Fibroblast of skin of left biceps (primary cell): Measurements from ENCODE around the gene JAG2.

Source experiments
- DNase-seq, 2 experiments: peaks; one replicate each; pipeline ENCODE4 v3.0.0-alpha.2; 2013; ENCODE audit warnings: low read depth in 2 of 2

Gene JAG2

GRCh38 chr14:105168496-105168978 lies at the start of gene JAG2:
Gene JAG2 (minus strand): TSS chr14:105168776. CDS start chr14:105168420, 356 bp downstream.
- DNase-seq, result no peak

- DNase-seq, result no peak
These were observed 49.2 kb upstream of the JAG2 start for GRCh38 chr14:105217774-105218173.

DNA sequence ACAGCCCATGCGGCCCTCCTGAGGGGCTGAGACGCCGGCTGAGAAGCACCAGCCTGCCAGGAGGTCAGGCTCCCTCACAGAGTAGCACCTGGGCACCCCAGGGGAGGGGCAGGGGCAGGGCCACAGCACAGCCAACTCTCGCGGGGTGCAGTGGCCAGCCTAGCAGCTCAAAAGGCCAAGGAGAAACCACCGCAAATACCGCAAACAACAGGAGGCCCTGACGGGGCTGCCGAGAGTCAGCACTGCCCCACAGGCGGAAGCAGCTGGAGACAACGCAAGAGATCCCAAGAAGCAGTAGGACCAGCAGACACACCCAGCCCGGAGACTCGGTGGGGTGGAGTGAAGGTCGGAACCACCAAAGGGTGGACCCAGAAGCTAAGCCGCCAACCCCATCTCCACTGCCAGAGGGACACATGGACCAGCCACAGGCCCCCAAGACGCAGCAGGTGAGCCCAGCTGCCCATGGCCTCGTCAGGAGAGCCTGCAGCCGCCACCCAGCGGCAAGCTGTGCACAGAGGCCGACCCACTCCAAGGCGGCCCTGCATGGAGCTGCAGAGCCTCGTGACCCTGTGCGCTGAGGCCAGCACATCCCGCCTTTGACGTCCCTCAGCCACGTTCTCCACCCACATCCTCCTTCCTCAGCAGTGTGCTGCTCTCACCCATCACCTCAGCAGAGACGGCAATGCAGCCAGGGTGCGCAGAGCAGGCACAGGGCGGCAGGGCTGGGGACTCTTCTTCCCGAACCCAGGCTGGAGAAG lies 48.1 kb upstream of the JAG2 start:
- no peak for DNase-seq

- no peak for DNase-seq
These were observed 47.0 kb upstream of the JAG2 start for GRCh38 chr14:105215602-105216001.

DNA sequence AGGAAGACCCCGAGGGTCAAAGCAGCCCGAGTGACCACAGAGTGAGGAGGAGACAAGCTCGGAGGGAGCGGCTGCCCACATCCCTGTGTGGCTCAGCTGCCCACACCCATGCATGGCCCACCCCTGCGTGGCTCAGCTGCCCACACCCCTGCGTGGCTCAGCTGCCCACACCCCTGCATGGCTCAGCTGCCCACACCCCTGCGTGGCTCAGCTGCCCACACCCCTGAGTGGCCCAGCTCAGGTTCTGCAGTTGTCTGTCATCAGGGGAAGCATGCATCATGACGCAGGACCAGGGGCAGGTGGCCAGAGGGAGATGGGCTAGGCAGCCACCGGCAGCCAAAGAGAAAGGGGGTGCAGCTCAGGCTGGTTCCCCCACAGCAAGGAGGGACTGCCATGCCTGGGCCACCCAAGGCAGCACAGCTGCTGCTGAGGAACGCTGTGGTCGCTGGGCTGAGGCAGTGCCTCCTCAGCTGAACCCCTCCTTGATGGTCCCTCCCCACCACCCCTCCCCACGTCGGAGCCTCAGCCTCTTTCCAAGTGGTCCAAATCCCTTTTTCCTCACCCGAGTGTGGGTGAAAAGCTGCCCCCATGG lies 45.8 kb upstream of the JAG2 start:
- DNase-seq, result no peak

DNA sequence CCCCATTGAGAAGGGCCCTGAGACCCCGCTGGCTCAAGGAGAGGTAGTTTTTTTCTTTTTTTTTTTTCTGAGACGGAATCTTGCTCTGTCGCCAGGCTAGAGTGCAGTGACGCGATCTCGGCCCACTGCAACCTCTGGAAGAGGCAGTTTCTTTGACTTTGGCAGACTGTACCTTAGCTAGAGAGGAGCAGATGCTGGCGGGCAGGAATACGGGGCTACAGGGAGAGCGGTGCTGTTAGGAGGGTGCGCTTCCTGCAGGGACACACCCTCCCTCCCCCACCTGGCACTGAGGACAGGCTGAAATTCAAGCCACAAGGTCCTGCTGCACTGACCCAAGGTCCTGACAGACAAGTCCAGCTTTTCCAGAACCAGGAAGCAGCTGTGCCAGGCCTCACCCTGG lies 44.8 kb upstream of the JAG2 start:
- no peak for DNase-seq

- DNase-seq, result no peak
These were observed 44.1 kb upstream of the JAG2 start for GRCh38 chr14:105212541-105213300.

- DNase-seq, result no peak
These were observed 43.1 kb upstream of the JAG2 start for GRCh38 chr14:105211758-105212089.

DNA sequence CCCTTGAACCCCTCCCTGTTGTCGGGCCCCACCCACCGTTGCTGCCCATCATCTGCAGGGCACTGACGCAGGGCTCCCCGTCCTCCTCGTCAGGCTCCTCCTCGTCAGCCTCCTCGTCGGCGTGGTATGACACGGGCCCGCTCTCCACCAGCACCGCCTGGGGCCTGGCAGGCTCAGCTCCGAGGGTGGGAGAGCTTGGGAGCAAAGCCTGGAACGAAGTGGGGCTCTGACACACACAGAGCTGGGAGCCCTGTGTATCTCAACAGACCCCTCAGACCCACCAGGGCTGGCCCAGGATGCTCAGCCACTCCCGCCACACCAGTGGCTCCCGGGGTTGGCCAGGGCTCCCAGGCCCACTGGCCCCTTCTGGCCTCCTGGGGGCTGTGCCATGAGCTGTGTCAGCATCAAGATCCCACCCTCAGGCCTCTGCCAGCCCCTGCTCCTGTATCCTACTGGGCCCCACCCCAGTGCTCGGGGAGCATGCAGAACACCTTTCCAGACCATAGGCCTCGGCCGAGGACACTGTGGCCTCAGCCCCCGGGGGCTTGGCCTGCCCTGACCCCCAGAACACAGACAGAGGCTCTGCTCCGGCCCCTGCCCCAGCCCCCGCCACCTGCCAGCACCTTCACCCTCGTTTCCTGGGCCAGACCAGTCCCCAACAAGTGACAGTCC lies 42.6 kb upstream of the JAG2 start:
- DNase-seq, result no peak

GRCh38 chr14:105210266-105211025 lies 41.9 kb upstream of the JAG2 start:
- no peak for DNase-seq

DNA sequence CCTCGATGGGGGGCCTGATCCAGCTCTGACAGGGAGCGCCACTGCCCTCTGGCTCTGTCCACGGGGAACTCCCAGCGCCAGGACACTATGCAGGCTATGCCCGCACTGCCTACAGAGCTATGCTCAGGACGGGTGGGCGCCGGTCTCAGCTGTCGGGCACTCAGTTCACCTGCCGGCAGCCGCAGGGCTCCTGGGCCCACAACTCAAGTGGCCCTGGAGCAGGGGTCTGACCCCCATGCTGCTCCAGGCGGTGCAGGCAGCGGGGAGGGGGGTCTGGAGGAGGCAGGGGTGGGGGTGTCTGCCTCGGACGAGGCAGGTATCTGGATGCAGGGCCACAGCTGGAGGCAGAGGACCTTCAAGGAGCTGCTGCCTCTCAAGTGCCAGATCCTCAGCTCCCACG lies 41.1 kb upstream of the JAG2 start:
- no peak for DNase-seq

DNA sequence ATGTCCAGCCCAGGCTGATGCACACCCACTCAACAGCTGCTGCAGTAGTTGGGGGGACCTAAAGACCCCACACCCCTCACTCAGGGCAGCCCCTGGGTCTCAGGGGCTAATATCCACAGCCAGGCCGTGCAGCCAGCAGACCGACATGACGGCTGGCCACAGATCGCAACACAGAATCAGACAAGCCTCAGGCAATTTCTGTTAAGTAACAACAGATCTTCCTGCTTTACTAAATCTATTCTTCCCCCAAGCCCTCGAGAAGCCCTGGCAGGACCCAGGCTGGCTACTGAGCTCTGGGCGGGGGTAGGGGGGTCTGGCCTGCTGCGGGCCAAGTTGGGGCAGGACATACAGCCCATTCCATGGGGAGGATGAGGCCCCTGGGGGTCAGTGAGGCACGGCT lies 40.5 kb upstream of the JAG2 start:
- no peak for DNase-seq

DNA sequence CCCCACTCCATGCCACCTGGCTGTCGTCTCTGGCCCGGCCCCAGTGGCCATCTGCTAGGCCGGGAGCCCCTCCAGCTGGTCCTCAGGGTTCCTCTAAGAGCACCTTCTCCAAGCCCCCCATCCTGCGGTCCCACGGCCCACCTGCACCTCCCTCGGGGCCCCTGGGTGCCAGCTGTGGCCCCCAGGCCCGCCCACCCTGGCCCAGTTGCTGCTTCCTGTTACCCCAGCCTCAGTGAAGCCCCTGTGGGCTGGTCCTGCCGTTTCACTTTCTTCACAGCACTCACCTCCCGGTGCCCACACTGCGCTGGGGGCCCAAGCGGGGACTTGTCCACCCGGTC lies 40.1 kb upstream of the JAG2 start:
- no peak for DNase-seq

DNA sequence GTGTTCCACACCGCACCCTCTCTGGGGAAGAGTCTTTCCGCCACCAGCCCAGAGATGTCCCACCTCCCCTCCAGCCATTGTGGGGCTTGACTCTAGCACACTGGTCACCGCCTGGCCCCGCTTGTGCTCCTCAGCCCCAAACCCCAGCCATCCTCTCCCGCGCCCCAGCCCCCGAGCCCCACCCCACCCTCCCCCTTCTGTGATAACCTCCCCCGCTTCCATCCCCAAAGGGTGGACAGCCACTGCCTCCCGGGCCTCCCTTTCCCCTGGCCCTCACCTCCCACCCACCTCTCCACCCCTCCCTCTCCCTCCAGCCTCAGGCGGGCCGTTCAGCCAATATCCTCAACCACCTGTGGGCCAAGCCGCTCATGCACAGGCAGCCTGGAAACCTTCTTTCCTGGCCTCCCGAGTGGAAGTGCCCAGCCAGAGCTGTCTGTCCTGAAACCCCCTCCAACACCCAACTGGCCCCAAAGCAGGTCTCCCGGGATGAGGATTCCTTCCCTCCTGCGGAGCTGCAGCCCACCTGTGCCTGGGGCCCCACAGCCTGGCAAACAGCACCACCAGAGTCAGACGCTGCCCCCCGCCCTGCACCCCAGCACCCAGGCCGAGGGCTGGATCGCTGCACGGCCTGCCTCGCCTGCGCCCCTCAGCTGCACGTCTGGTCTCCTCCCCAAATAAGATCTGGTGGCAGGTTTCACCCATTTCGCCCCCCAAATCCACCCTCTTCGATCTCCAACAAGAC lies 39.6 kb upstream of the JAG2 start:
- no peak for DNase-seq

GRCh38 chr14:105207460-105207901 lies 38.9 kb upstream of the JAG2 start:
- DNase-seq, result no peak

DNA sequence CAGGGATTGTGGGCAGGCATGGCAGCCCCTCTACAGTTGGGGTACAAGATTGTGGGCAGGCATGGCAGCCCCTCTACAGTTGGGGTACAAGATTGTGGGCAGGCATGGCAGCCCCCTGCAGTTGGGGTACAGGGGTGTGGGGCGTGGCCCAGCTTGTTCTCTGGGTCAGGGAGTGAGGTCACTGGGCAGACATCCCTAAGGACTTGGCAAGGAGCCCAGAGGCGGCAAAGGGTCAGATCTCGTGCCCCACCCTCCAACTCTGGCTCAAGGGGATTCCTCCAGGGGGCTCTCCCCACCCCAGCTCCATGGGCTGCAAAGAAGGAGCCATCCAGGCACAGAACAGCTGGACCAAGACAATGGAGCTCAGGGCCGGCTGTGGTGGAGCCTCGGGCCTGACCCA lies 38.3 kb upstream of the JAG2 start:
- DNase-seq, result no peak

DNA sequence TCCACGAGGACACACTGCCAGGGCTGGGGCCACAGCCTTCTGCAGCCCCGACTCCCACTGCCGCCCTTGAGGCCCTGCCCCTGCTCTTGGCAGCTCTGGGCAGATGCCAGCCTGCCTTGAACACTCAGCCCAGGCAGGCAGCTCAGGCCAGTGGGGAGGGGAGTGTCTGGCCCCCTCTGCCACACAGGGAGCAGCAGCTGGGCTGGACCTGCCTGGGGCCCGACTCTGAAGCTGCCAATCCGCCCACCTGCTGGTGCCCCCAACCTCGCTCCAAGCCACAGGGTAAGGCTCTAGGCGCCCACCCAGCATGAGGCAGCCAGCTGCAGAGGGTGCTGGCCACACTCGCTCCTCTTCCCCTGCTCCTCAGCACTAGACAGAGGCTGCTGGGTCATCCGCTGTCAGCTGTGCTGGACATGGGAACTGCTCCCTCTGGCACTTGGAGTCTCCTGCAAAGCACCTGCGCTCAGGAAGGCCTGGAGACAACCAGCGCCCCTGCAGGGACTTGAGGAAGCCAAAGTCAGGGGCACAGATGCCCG lies 37.2 kb upstream of the JAG2 start:
- no peak for DNase-seq

- no peak for DNase-seq
These were observed 36.5 kb upstream of the JAG2 start for GRCh38 chr14:105204931-105205672.

DNA sequence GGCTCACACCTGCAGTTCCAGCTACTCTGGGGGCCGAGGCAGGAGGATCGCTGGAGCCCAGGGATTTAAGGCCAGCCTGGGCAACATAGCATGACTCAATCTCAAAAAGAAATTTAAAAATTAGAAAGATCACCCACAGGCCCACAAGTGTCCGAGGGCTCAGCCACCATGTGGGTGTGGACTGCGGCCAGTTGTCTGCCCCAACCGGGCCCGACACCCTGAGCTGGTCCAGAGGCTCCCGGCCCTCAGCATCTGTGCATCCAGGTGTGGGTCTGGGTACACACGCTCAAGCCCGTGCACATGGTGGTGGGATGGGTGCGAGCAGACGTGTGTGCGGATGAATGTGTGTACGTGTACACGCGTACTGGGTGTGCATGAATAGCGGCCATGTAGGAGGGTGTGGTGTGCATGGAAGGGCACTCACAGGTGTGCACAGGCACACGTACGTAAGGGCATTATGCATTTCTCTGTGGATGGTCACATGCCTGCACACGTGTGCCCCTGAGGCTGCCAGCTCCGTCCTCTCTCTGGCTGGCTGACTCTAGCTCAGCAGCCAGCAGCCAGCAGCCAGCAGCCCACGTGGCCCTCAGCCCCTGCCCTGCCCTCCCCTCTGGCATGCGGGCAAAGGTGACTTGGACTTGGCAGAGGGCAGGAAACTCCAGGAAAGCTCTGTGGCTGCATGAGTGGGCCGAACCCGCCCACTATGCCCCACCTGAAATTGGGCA lies 35.8 kb upstream of the JAG2 start:
- DNase-seq, result no peak
